Dermis microvascular lymphatic vessel endothelial cell (primary cell): ENCODE measurements around the gene SLC38A1. TPM values are rescaled to one million over a fixed set of nuclear protein-coding genes. Genes with fewer than 3 reads are reported as not detected.
"Not testable (repeated sequence)": the region's sequence is repeated elsewhere in the genome, so short reads cannot be mapped to it uniquely, and the experiment has no call there.

ENCODE experiments used
- DNase-seq, 2 donors: peaks; one replicate each; pipeline versions ENCODE4 v3.0.0 to v3.0.0-alpha.2; 2010; ENCODE audit warnings: low read depth in 2 of 2
- total RNA-seq: library from RNA; depleted of rRNA; stranded (reverse); fragments of >200 nt; gene quantifications from 2 replicates; pipeline ENCODE4 v1.2.1, GENCODE V29; 2014

Gene SLC38A1
- total RNA-seq: 113 and 142 TPM in 2 replicates

GRCh38 chr12:46268583-46269428 lies at the start of gene SLC38A1:
Gene SLC38A1, minus strand, starts transcription at chr12:46269043. Its CDS starts 29,243 bp downstream, at chr12:46239800.
- DNase-seq: peak; percentile 73 to 87

- no peak for DNase-seq
These were observed 49.2 kb upstream of the SLC38A1 start for GRCh38 chr12:46318037-46318436.

- no peak for DNase-seq
These were observed 35.2 kb upstream of the SLC38A1 start for GRCh38 chr12:46304070-46304469.

GRCh38 chr12:46303039-46303666 lies 34.3 kb upstream of the SLC38A1 start:
- DNase-seq: peak; percentile 18 to 59

GRCh38 chr12:46300910-46301309 lies 32.1 kb upstream of the SLC38A1 start:
- DNase-seq: peak; percentile 21 to 39

- DNase-seq: peak; percentile 26 to 61
These were observed 31.0 kb upstream of the SLC38A1 start for GRCh38 chr12:46299851-46300250.

- DNase-seq: no peak
These were observed 29.4 kb upstream of the SLC38A1 start for GRCh38 chr12:46298261-46298660.

- no peak for DNase-seq
These were observed 28.0 kb upstream of the SLC38A1 start for GRCh38 chr12:46296822-46297221.

- no peak for DNase-seq
These were observed 24.0 kb upstream of the SLC38A1 start for GRCh38 chr12:46292754-46293402.

- not testable (repeated sequence) for DNase-seq
These were observed 23.1 kb upstream of the SLC38A1 start for GRCh38 chr12:46291953-46292352.

- DNase-seq: not testable (repeated sequence)
These were observed 16.3 kb upstream of the SLC38A1 start for GRCh38 chr12:46285177-46285576.

GRCh38 chr12:46282829-46283228 lies 14.0 kb upstream of the SLC38A1 start:
- DNase-seq: no peak

- DNase-seq: no peak
These were observed 7.9 kb upstream of the SLC38A1 start for GRCh38 chr12:46276756-46277155.

GRCh38 chr12:46271863-46272262 lies 3.0 kb upstream of the SLC38A1 start:
- DNase-seq: no peak

- peak; percentile 77 to 78 for DNase-seq
These were observed 792 bp upstream of the SLC38A1 start for GRCh38 chr12:46269429-46270241.

GRCh38 chr12:46267825-46268582 lies 839 bp downstream of the SLC38A1 start:
- peak in 1 of 2 donors; percentile 48 for DNase-seq

GRCh38 chr12:46267575-46267824 lies 1.3 kb downstream of the SLC38A1 start:
- DNase-seq: no peak

GRCh38 chr12:46266869-46267574 lies 1.8 kb downstream of the SLC38A1 start:
- DNase-seq: peak in 1 of 2 donors; percentile 75

- DNase-seq: peak in 1 of 2 donors; percentile 67
These were observed 2.5 kb downstream of the SLC38A1 start for GRCh38 chr12:46266382-46266791.

- no peak for DNase-seq
These were observed 3.1 kb downstream of the SLC38A1 start for GRCh38 chr12:46265734-46266133.
